SW 1271 (cell line): ENCODE results near the gene OR52I1.

Source experiments
- DNase-seq, 2 experiments: peaks; one replicate each; lab custom pipeline; 2025; lab: John Stamatoyannopoulos, UW

The OR52I1 gene

DNA sequence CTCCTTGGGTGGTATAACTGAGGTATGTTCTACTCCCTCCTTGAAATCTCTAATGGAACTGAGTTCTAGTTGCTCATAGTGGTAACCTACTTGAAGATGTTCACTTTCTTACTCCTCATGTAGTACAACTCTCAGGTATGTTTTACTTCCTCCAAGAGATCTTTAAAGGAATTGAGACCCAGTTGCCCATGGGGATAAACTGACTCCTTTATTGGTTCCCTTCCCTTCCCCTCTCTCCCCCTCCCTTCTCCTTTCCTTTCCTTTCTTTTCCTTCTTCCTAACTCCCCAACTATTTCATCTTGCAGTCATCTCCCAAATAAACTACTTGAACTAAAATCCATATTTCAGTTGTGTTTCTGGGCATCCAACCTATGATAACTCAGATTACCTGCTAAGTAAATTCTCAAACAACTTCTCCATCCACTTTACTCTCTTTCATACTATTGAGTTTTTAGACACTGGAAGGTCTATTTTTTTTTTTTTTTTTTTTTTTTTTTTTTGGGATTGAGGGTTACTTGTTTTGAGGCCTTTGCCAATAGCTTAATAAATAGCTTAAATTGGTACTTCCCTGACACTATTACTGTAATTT lies 22.1 kb downstream of the OR52I1 start:
- no peak for DNase-seq

DNA sequence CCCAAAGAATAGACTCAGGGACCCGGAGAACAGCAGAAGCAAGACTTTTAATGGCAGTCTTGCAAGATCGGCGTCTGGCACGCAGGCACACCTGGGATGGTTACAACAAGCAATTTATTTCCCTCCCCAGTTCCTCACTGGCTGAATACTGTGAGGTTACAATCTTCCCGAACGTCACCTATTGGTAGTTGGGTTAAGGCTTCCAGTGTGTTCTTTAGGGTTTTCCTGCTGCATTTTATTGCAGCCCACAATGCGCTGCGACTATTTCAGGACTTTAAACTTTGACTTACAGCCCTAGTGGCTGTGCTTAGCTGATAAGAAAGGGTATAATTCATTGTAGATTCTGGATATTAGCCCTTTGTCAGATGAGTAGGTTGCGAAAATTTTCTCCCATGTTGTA lies 25.7 kb downstream of the OR52I1 start:
- no peak for DNase-seq

DNA sequence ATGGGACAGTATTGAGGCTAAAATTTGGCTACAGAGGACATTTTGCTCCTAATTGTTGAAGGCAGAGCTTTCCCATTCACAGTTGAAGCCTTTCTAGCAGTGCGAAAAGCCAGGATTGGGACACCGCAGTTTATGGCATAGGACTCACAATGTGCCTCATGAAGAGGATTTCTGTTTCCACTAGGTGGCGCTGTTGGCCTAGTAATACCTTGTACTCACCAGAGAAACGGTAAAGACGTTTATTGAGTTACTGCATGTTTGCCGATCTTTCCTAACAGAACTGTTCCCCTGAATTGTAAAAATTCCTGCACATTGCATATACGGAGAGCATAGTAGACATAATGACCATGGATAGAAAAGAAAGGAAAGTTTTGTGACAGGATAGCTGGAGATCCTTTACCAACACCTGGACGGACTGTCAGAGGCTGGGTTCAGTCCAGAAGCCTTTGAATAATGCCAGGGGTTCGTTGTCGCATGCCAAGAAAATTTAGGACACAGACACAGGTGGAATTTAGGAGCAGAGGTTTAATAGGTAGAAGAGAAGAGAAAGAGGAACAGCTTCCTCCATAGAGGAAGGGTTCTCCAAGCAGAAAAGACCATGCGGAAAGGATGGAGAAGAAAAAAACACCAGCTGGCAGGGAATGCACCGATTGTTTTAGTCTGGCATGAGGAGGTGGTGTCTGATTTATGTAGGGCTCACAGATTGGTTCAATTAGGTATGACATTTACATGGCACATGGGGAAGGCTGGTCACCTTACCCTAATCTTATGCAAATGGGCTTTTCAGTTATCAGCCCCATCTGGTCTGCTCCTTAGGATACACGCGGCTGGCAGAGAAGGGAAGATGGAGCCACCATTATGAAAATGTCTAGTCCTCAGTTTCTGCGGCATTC lies 32.6 kb downstream of the OR52I1 start:
- DNase-seq = peak in 1 of 2 experiments; percentile 63

DNA sequence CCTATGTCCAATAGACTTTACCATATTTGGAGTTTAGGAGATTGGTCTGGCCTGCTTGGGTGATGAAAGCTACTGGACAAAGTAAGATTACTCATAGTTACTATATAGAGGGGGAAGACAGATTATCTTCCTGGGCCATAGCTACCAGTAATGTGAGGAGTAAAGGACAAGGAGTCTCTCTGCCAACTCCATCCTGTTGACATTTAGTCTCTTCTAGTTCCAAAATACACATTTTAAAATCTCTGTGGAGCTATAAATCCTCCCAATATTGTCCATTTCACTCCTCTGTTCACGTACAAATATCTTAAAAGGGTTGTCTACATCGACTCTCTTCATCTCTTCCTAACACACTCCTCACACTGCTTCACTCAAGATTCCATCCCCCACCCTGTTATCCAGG lies 42.3 kb downstream of the OR52I1 start:
- DNase-seq = no peak

DNA sequence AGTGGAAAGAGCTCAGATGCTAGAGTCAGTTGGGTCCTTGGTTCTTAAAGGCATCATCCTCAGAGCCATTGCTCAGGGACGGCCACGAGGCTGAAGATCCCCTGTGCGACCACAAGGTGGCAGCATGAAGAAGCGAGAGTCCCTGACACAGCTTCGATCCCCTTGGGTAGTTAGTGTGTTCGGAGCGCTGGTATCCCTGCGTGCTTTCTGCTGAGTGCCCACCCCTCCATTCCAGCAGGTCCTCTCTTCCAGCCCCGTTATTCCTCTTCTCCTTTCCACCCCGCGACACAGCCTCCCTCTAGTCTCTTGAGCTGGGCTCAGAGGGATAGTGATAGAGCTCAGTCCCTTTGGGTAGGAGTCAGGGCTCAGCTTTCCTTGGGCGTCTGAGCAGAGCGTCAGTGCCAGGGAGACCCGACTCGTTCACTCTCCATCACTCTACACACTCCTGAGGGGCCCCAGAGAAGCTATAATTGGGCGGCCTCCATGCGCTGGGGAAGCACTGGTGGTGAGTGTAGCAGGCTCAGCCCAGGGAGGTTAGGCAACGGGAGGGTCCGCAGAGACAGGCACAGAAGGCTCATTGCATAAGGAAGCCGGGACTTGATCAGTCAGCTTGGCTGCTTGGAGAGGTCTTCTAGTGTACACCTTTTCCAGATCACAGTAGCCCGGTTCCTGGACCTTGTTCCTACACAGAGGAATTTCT lies 43.3 kb downstream of the OR52I1 start, which contains the start of gene OR51D1:
OR51D1 (plus strand) TSS at position 516 of the 700 bp plus-strand sequence. CDS start 2,314 bp downstream, outside the sequence.
- DNase-seq = peak; percentile 8 to 53

DNA sequence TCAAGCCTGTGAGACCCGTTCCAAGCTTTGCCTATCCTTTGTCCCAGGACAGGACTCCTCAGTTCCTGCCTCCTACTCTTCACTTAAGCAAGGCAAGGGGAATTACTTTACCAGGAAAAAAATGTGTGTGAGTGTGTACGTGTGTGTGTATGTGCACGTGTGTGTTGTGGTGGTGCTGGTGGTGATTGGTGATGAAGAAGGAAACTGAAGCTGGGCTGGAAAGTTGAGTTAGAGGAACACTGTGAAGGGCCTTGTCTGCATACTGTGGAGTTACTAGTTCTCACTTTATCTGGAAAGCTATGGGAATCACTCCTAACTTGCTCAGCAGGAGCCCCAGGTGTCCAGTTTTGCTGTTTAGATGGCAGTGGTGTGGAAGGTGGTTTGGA lies 43.8 kb downstream of the OR52I1 start:
- DNase-seq = no peak

DNA sequence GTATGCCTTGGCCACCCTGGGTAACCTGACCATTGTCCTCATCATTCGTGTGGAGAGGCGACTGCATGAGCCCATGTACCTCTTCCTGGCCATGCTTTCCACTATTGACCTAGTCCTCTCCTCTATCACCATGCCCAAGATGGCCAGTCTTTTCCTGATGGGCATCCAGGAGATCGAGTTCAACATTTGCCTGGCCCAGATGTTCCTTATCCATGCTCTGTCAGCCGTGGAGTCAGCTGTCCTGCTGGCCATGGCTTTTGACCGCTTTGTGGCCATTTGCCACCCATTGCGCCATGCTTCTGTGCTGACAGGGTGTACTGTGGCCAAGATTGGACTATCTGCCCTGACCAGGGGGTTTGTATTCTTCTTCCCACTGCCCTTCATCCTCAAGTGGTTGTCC lies 46.1 kb downstream of the OR52I1 start:
- no peak for DNase-seq

DNA sequence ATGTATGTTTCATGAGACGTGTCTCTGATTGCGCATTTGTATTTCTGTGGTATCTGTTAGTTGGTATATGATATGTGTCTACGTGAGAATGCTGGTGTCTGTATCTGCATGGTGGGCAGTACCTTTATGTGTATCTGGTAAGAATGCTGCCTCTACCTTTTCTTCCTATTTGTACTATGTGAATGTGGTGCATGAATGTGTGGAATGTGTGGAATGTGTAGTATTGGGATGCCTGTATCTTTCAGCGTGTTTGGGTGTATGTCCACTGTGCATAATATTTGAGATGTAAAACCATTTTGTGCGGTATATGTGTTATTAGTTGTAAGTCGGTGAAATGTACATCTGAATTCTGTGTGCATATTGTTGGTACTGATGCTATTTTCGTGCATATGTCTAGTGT lies 47.7 kb downstream of the OR52I1 start:
- no peak for DNase-seq

DNA sequence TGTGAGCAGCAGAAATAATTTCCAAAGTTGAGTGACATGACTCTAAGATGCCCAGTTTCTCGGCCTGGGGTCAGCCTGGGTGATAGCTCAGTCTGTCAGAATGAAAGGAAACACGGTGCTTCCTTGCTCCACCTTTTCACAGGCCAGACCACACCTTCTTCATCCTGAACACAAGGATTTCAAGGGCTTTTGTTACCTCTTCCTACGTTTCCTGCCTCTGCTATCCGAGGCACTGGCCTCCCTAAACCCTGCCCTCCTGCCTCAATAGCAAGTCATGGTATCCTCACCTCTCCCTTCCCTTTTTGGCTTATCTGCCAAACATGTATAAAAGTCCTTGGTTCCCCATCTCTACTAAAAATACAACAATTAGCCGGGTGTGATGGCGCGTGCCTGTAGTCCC lies 48.2 kb downstream of the OR52I1 start:
- DNase-seq = no peak

DNA sequence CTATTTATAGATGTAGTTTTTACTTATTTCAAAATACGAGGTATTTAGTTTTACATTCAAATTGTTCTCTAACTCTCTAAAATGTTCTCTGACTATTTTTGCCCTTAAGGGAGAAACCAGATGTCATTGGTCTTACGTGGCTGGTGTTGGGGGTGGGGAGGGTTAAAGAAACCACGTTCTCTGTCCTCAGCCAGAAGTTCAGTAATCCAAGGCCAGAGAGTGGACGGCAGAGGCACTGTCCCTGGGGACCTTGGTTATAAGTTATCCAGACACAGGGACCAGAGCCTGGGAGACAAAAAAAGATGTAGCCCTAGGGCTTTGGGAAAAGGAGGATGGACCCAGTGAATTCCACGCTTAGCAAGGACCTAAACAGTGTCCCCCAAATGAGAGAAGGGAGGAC lies 49.2 kb downstream of the OR52I1 start:
- DNase-seq = no peak

DNA sequence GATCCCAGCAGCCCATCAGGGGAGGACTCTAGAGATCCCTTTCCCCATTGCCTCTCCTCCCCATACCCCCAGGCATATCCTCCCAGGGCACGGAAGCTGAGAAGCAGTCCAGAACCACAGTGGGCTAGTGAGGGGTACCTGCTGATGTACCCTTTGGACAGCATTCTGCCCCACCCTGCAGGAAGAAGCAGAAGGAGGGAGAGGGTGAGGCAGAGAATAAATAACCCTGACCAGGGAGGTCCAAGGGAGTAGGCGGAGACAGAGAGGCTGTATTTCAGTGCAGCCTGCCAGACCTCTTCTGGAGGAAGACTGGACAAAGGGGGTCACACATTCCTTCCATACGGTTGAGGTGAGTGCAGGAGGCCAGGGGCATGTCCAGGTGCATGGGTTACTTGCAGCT lies 49.8 kb downstream of the OR52I1 start, which contains the start of gene OR51E1:
OR51E1 (plus strand) TSS at position 301 of the 400 bp plus-strand sequence. CDS start 8,545 bp downstream, outside the sequence.
- DNase-seq = no peak

DNA sequence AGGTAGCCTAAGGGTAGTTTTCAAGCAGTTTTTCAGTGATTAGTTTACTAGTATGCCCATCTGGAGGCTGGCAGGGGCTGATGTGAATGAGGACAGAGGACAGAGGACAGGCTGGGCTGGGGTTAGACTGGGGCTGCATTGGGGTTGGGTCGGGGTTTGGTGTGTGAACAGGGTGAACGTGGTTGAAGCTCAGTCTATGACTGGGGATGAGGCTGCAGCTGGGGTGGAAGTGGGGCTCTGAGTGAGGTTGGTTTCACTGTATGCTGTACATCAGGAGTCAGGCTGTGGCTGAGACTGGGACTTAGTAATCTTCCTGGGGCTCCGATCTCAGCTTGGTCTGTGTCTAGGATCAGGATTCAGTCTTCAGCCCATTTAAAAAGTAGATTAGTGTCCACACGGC lies 50.4 kb downstream of the OR52I1 start:
- no peak for DNase-seq
